SK-N-SH treated with all-trans-retinoic acid at 6 μM for 48 hours (cell line): ENCODE data around the gene SLC7A8.

Experiments
- ARNTL ChIP-seq: fragments of 450-650 bp; formaldehyde crosslinking; IDR thresholded peaks from 2 replicates; pipeline ENCODE4 v1.5.0; 2020; ENCODE audit warnings: low read depth, mild to moderate bottlenecking, moderate library complexity, borderline replicate concordance
- CREB5 ChIP-seq: fragments of 250-450 bp; sonication (Bioruptor Pico); IDR thresholded peaks from 2 replicates; pipeline ENCODE4 v1.5.1; 2020; ENCODE audit warnings: low read depth, mild to moderate bottlenecking, moderate library complexity
- TSHZ2 ChIP-seq: fragments of 250-450 bp; sonication (Bioruptor Pico); IDR thresholded peaks from 2 replicates; pipeline ENCODE4 v1.5.0; 2020; ENCODE audit warnings: mild to moderate bottlenecking, moderate library complexity

GRCh38 chr14:23158779-23159178, 24.7 kb downstream of the SLC7A8 start:
- TF ChIP-seq CREB5 (CRISPR knock-in tag) = no peak
- no peak for TF ChIP-seq TSHZ2 (CRISPR knock-in tag)
- TF ChIP-seq ARNTL (CRISPR knock-in tag) = no peak
